DOHH2 (cell line): ENCODE data around the gene KCNJ15.

Source experiments
- CTCF ChIP-seq: fragments of 200-600 bp; sonication (generic); IDR thresholded peaks from one replicate; pipeline ENCODE4 v1.5.1; 2014; ENCODE audit warnings: antibody characterized with exemption, mild to moderate bottlenecking, low read depth, low read length; ENCODE audit not compliant: poor library complexity, severe bottlenecking
- EZH2phosphoT487 ChIP-seq: fragments of 200-600 bp; sonication (generic); IDR thresholded peaks from 2 replicates; pipeline ENCODE4 v1.6.1; 2017; ENCODE audit warnings: borderline replicate concordance, mild to moderate bottlenecking, antibody characterized with exemption, low read length, moderate library complexity, mixed read lengths

GRCh38 chr21:38349111-38349746 is 92.4 kb downstream of the KCNJ15 start:
- no peak for TF ChIP-seq CTCF
- TF ChIP-seq EZH2phosphoT487, result no peak
